OCI-LY7 (cell line): ENCODE results near the gene ACSL3. TPM values are rescaled to one million over a fixed set of nuclear protein-coding genes. Genes with fewer than 3 reads are reported as not detected.

Experiments
- BruUV-seq: library from RNA; stranded (reverse); fragments of 400-500 nt; replicated peaks from 2 replicates; lab custom pipeline; 2021; lab: Mats Ljungman, UMichigan
- CTCF ChIA-PET: fragments of 300-600 bp; sonication (Branson Sonifier 250); formaldehyde crosslinking; loops from one replicate; lab custom pipeline; 2022; ENCODE audit warnings: antibody characterized with exemption; ENCODE audit not compliant: unreplicated experiment; lab: Charles Lee
- POLR2A ChIA-PET: fragments of 300-600 bp; sonication (Branson Sonifier 250); formaldehyde crosslinking; loops from one replicate; lab custom pipeline; 2022; ENCODE audit warnings: antibody characterized with exemption; lab: Charles Lee
- DNase-seq: peaks from one replicate; pipeline ENCODE4 v3.0.0-alpha.2; 2015; ENCODE audit warnings: low spot score
- H2AFZ ChIP-seq: fragments of 200-600 bp; sonication (generic), shearing (Covaris generic); 2 replicates; pipeline ENCODE4 v1.6.1; 2014; ENCODE audit warnings: mild to moderate bottlenecking, antibody characterized with exemption, low read length, moderate library complexity
- H3K27ac ChIP-seq: fragments of 200-600 bp; sonication (generic); 2 replicates; pipeline ENCODE4 v1.5.1; 2014; ENCODE audit warnings: mixed run types, low read depth, mild to moderate bottlenecking, moderate library complexity, low read length, inconsistent platforms; ENCODE audit not compliant: poor library complexity, severe bottlenecking
- H3K36me3 ChIP-seq: fragments of 200-600 bp; sonication (generic); 2 replicates; pipeline ENCODE4 v1.6.1; 2014; ENCODE audit warnings: mild to moderate bottlenecking, antibody characterized with exemption, low read length, moderate library complexity, mixed read lengths; ENCODE audit not compliant: insufficient read depth
- H3K4me1 ChIP-seq: fragments of 200-600 bp; sonication (generic); 2 replicates; pipeline ENCODE4 v1.5.1; 2014; ENCODE audit warnings: mild to moderate bottlenecking, low read length; ENCODE audit not compliant: insufficient read depth, poor library complexity, severe bottlenecking
- H3K4me2 ChIP-seq: fragments of 200-600 bp; sonication (generic); 2 replicates; pipeline ENCODE4 v1.6.1; 2014; ENCODE audit warnings: mild to moderate bottlenecking, low read length
- H3K4me3 ChIP-seq: fragments of 200-600 bp; sonication (generic); 2 replicates; pipeline ENCODE4 v1.5.1; 2014; ENCODE audit warnings: mild to moderate bottlenecking, low read depth, low read length; ENCODE audit not compliant: poor library complexity, severe bottlenecking
- H3K79me2 ChIP-seq: fragments of 200-600 bp; sonication (generic); 2 replicates; pipeline ENCODE4 v1.6.1; 2016; ENCODE audit warnings: low read depth, mild to moderate bottlenecking, low read length, moderate library complexity, mixed read lengths; ENCODE audit not compliant: insufficient read depth
- H3K9me2 ChIP-seq: fragments of 200-600 bp; sonication (generic); 2 replicates; pipeline ENCODE4 v1.6.1; 2016; ENCODE audit warnings: mild to moderate bottlenecking, low read length, mixed read lengths; ENCODE audit not compliant: insufficient read depth
- H3K9me3 ChIP-seq: fragments of 200-600 bp; sonication (generic); 2 replicates; pipeline ENCODE4 v1.6.1; 2014; ENCODE audit warnings: mild to moderate bottlenecking, mixed run types, low read length, mixed read lengths
- H4K20me1 ChIP-seq: fragments of 200-600 bp; sonication (generic); 2 replicates; pipeline ENCODE4 v1.6.1; 2014; ENCODE audit warnings: mild to moderate bottlenecking, antibody characterized with exemption, low read length, moderate library complexity, mixed read lengths; ENCODE audit not compliant: insufficient read depth
- CTCF ChIP-seq: fragments of 200-600 bp; sonication (generic); conservative IDR thresholded peaks from 2 replicates; pipeline ENCODE4 v1.5.1; 2014; ENCODE audit warnings: mild to moderate bottlenecking, antibody characterized with exemption, low read length, moderate library complexity, mixed read lengths
- EZH2phosphoT487 ChIP-seq: fragments of 200-600 bp; sonication (generic); IDR thresholded peaks from 2 replicates; pipeline ENCODE4 v1.6.1; 2018; ENCODE audit warnings: low read depth, borderline replicate concordance, mild to moderate bottlenecking, mixed run types, antibody characterized with exemption, low read length, moderate library complexity, mixed read lengths
- intact Hi-C: fragments of 100-400 bp; cut with micrococcal nuclease; formaldehyde crosslinking; loops from one replicate; pipeline ENCODE4 v1.10.0; 2022; ENCODE audit not compliant: unreplicated experiment
- total RNA-seq, 2 experiments: library from RNA; depleted of rRNA in 1 of 2; stranded (reverse); fragments of >200 nt in 1 of 2; shearing (Covaris generic) in 1 of 2; gene quantifications; 2 replicates each; pipeline ENCODE4 v1.2.3, GENCODE V29; 2014 to 2022

ACSL3 gene
- total RNA-seq, 2 experiments from 2014 or later = 62.6 to 83.2 TPM

DNA sequence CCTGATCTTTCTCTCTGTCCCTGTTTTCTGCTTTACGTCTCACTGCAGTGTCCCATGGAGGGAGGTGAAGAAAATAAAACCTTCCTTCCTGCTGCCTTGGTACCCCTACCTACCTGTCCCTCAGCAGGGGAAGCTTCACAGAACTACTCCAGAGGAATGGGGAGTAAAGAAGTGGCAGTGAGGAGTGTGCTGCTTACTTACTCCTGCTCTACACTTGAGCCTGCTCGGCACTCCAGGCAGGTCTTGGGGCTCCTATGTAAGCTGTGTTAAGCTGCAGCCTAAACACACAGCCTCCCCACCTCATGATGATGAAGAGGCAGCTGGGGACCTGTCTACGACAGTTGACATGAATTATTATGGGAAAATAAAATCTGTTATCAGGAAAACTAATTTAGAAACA is 72.6 kb downstream of the ACSL3 start:
- TF ChIP-seq EZH2phosphoT487 (no peak), CTCF (no peak)
- H3K4me3 ChIP-seq = no peak overlapping the region
- H3K9me3 ChIP-seq = peaks cover 5% of the 10 kb centered on the region; the same call in 1 of the 2 replicates
- no peak overlapping the region for H3K27ac ChIP-seq
- ChIA-PET POLR2A (no interaction called here), CTCF (no interaction called here)
- no TSS peak for BruUV-seq
- no peak for DNase-seq
- no peak overlapping the region for H2AFZ ChIP-seq
- no peaks in the 10 kb centered on the region for H3K79me2 ChIP-seq
- H3K9me2 ChIP-seq = no peaks in the 10 kb centered on the region
- H3K4me1 ChIP-seq = no peaks in the 10 kb centered on the region
- intact Hi-C loops = no loop called here
- no peaks in the 10 kb centered on the region for H4K20me1 ChIP-seq
- H3K4me2 ChIP-seq = no peak overlapping the region
- H3K36me3 ChIP-seq = peaks cover 89% of the 10 kb centered on the region

- H3K36me3 ChIP-seq = peaks cover 77% of the 10 kb centered on the region
- ChIA-PET CTCF (no interaction called here), POLR2A (no interaction called here)
- BruUV-seq = no TSS peak
- no peaks in the 10 kb centered on the region for H3K79me2 ChIP-seq
- no peak overlapping the region for H3K27ac ChIP-seq
- H3K4me3 ChIP-seq = no peak overlapping the region
- H3K9me2 ChIP-seq = no peaks in the 10 kb centered on the region
- no peak for DNase-seq
- TF ChIP-seq EZH2phosphoT487 (no peak), CTCF (no peak)
- H3K4me2 ChIP-seq = no peak overlapping the region
- H2AFZ ChIP-seq = no peak overlapping the region
- intact Hi-C loops = no loop called here
- no peaks in the 10 kb centered on the region for H4K20me1 ChIP-seq
- no peaks in the 10 kb centered on the region for H3K4me1 ChIP-seq
- peaks cover 11% of the 10 kb centered on the region; the same call in 1 of the 2 replicates for H3K9me3 ChIP-seq
Measured at GRCh38 chr2:222935688-222936298, 75.0 kb downstream of the ACSL3 start.

DNA sequence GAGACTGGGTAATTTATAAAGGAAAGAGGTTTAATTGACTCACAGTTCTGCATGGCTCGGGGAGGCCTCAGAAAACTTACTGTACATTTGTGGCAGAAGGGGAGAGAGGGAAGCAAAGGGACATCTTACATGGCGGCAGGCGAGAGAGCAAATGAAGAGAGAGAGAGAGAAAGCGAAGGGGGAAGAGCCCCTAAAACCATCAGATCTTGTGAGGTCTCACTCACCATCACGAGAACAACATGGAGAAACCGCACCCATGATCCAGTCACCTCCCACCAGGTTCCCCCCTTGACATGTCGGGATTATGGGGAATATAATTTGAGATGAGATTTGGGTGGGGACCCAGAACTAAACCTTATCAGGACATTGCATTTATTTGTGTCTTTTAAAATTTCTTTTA is 75.9 kb downstream of the ACSL3 start:
- Histone ChIP-seq H3K4me3 (no peak overlapping the region), H2AFZ (no peak overlapping the region), H3K36me3 (peaks cover 73% of the 10 kb centered on the region), H4K20me1 (no peaks in the 10 kb centered on the region), H3K27ac (no peak overlapping the region), H3K4me2 (no peak overlapping the region), H3K79me2 (no peaks in the 10 kb centered on the region), H3K9me2 (no peaks in the 10 kb centered on the region), H3K4me1 (no peaks in the 10 kb centered on the region), H3K9me3 (peaks cover 11% of the 10 kb centered on the region; the same call in 1 of the 2 replicates)
- no peak for DNase-seq
- no peak for TF ChIP-seq EZH2phosphoT487
- TF ChIP-seq CTCF = no peak
- no TSS peak for BruUV-seq
- ChIA-PET POLR2A (no interaction called here), CTCF (no interaction called here)
- intact Hi-C loops = no loop called here
